ENCODE measurements around the gene SKAP2.

SKAP2 gene

GRCh38 chr7:26658389-26659084 is 205.9 kb downstream of the SKAP2 start:
- DNase-seq = peak; percentile 67

DNA sequence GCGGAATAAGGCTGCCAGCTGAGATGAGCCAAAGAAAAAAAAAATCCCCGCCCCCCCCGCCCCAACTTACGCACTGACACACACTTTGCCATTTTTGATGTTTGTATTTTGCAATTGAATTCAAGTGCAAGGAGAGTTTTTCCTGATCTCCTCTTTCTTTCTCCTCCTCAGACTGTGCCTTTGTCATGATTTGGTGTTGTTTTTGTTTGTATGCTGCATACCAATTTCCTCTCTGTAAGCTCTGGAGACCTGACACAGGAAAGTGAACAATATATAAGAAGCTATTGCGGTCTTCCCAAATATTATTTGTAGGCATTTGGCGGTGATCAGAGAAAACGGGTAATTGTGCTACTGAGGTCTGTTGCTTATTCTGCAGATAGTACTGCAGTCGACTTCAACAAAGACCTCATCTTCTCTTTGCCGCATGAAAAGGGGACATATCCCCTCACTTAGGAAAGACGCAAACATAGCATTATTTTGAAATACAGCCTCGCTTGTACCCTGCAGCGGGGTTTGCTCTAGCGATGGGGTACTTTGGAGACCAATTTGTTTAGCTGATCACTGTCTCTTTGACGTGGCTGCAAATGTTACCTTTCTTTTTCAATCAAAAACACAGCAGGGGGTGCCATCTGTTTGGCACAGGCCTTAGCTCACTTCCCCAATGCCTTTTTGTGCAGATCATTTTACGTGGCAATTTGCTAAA is 206.6 kb downstream of the SKAP2 start:
- peak; percentile 78 for DNase-seq

GRCh38 chr7:26657206-26657641 is 207.2 kb downstream of the SKAP2 start:
- DNase-seq = no peak

DNA sequence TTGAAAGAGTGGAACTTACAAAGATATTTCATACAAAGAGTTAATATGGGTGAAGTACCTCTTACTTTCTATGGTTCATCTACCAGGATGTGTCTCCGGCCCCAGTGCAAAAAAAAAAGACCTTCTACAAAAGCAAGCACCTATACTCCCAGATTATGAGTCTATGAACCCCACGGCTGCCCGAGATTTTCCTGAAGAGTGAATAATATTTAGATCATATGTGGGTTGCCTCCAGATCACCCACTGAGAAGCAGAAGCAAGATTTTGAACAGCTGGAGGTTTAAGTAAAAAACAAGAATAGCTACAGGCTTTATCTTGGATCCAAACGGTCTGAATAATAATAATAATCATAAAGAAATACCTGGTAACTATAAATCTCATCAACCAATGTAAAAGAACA is 207.7 kb downstream of the SKAP2 start:
- no peak for DNase-seq

GRCh38 chr7:26655781-26656180 is 208.6 kb downstream of the SKAP2 start:
- DNase-seq = no peak

DNA sequence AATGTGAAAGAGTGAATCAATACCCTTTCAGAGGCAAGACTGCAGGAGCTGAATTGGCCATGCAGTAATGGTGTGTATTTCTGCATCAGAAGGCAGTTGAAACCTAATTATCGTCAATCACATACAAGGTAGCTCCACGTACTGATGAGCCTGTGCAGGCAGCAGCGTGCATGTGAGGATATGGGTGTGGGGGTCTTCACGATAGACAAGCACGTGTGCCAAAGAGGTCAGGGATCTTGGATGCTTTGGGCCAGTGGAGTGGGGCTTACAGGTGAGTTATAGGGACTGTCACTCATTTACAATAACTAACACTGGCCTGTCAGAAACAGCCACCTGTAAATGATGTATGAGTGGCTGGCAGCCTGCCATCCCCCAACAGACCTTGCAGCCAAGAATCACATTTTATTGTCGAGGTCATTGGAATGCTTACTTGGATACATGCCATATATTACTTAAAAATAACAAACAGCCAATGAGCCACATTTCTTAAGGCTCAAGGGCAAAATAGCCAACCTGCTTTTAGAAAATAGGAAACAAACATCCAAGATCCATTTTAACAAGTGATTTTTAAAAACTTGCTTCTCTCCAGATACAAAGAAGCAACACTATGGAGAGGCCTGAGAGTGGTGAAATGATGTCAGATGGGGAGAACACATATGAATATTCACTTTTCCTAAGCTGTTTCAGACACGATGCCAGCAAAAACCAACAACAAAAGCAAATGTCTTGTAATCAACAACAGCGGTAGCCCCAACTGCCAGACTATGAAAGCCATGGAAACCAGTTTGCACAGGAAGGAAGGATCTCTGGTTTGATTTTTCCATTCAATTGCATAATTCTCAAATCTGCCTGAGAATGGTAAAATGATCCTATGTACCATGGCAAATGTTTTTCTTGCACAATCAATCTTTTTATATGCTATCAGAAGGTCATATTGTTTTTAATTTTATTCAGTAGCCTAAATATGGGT is 210.7 kb downstream of the SKAP2 start:
- no peak for DNase-seq

DNA sequence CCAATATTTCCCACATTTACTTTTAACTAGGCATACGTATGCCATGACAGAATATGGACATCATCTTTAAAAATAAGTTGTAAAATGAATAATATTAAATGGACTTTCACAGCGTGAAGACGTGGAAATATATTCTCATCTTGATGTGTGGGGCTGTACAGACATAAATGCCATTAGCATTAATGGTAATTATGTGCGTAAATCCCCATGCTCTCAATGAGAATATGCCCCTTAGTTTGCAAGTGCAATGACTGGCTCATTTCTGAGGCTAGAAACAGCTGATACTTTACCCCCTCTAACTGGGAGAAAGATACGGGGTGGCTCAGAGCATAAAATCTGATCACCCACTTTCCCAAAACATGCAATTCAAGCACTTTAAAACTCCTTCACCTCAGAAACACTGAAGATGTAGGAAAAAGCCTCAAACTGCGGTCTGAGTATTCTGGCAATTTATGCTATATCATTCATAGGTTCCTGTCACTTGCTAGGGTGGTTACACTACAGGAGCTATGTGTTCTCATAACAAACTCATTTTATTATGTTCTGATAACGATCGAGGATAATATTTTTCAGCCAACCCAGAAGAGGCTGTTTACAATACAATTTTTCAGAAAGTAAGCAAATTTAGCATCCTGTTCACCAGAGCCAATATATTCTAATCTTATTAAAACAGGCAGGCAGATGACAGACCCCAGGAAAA is 211.8 kb downstream of the SKAP2 start:
- DNase-seq = no peak

GRCh38 chr7:26650103-26650502 is 214.3 kb downstream of the SKAP2 start:
- no peak for DNase-seq

GRCh38 chr7:26649388-26649787 is 215.0 kb downstream of the SKAP2 start:
- no peak for DNase-seq

DNA sequence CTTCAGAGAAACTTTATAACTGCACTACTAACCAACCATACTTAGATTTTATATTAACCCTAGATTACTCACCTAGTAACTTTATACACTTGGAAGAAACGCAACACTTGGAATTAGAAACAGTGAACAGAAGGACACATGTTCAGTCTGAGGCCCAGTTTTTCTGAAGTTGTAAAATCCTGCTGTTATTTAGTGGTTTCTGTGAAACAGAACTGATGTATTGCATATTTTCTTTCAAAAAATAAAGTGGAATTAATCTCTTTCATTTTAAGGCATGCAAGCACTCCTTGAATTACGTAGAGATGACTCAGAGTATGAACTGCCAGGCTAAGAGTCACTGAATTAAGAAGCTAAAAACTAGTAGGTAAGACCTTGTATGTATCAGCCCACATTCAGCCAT is 215.8 kb downstream of the SKAP2 start:
- no peak for DNase-seq

DNA sequence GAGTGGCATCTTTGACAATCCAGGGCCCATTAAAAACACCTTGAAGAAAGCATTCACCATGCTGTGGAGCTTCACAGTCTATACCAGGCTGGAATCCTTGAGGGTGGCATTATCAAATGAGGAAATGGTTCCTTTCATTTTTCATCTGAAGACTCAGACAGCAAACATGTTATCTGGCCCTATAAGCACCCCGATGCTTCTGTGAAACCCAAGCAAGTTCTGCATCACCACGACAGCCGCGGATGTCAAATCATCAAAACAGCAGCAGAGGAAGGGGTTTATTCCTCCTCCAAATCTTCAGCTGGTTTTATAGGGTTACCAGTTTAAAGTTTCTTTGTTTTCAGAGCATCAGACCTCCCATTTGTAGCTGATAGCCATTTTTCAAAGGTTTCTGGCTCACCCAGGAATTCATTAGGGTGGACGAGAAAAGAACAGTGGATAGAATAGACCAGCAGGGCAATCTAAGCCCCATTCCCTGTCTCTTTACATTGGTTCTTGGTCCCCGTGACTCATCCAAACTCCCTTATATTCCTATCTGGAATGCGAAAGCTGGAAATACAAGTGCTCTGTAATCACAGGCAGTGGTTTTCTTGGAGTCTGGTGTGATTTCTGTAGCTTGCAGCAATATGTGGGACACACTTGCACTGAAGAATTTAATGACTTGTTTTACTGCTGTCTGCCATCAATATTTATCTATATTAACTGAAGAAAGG is 217.9 kb downstream of the SKAP2 start:
- DNase-seq = no peak

- DNase-seq = no peak
Measured at GRCh38 chr7:26645121-26645520, 219.3 kb downstream of the SKAP2 start.

DNA sequence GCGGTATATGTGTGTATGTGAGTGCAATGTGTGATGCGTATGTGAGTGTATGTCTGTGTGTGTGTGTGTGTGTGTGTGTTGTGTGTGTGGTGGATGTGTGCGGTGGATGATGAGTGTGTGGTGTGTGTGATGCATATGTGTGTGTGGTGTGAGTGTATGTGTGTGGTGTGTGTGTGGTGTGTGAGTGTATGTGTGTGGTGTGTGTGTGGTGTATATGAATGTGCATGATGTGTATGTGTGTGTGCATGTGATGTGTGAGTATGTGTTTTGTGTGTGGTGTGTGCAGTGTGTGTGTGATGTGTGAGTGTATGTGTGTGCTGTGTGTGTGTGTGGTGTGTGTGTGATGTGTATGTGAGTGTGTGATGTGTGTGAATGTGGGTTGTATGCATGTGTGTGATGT is 222.0 kb downstream of the SKAP2 start:
- DNase-seq = no peak

GRCh38 chr7:26639695-26640094 is 224.7 kb downstream of the SKAP2 start:
- no peak for DNase-seq

DNA sequence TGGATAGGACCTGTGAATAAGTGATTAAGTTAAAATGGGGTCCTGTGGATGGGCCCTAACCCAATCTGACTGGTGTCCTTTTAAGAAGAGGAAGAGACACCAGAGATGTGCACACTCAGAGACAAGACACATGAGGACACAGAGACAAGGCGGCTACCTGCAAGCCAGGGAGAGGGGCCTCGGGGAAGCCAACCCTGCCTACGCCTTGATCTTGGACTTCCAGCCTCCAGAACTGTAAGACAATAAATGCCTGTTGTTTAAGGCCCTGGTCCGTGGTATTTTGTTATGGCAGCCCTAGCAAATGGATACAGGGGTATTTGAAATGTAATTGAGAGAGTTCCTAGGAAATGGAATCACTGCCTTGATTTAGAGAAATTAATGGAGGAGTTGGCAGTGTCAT is 225.3 kb downstream of the SKAP2 start:
- no peak for DNase-seq

GRCh38 chr7:26638140-26638539 is 226.2 kb downstream of the SKAP2 start:
- no peak for DNase-seq

DNA sequence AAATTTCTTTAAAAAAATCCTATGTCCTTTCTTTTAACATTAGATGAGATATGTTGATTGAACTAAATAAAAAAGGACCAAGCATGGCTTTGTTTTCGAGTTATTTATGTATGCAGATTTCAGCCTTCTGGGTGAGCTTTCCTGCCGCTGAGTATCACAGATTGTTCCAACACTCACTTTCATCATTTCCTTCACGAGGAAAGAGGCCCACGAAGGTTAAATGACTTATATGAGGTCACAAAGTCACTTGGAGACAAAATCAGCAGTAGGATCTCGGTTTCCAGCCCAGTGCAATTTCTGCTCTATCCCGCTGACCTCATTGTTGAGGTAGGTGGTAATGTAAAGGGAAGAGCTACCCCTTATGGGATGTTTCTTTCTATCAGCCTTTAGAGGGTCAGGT is 226.8 kb downstream of the SKAP2 start:
- no peak for DNase-seq

DNA sequence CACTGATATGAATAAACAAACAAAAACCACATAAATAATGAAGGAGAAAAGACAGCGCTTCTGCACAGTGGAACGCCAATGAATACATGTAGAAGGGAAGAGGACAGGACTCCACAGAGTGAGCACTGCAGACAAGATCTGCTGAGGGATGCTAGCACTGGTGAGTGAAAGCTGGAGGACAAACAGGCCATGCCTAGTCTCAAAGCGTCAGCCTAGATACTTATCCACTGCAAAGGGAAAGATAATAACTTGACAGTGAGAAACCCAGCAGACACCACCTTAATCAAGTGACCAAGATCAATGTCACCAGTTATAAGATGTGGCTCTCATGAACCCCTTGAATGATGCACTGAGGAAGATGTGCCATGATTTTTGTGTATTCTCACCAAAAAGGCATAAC is 227.6 kb downstream of the SKAP2 start:
- DNase-seq = no peak

- no peak for DNase-seq
Measured at GRCh38 chr7:26633557-26633956, 230.8 kb downstream of the SKAP2 start.

DNA sequence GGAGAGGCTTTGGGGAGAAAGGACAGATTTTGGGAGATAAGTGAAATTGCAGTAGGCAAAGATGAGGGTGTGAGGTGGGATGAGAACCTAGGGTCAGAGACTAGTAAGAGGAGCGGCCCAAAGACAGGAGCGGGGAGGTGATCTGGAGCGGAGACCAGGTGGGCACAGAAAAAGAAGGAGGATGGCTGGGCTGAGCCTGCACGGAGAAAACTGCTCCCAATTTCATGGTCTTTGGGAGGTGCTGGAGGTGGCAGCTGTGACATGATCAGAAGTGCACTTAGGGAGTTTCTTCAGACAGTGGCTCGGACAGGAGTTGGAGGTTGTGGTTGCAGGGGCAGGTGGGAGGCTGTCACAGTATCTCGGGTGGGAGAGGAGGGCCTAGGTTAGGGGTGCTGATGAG is 232.8 kb downstream of the SKAP2 start:
- no peak for DNase-seq

DNA sequence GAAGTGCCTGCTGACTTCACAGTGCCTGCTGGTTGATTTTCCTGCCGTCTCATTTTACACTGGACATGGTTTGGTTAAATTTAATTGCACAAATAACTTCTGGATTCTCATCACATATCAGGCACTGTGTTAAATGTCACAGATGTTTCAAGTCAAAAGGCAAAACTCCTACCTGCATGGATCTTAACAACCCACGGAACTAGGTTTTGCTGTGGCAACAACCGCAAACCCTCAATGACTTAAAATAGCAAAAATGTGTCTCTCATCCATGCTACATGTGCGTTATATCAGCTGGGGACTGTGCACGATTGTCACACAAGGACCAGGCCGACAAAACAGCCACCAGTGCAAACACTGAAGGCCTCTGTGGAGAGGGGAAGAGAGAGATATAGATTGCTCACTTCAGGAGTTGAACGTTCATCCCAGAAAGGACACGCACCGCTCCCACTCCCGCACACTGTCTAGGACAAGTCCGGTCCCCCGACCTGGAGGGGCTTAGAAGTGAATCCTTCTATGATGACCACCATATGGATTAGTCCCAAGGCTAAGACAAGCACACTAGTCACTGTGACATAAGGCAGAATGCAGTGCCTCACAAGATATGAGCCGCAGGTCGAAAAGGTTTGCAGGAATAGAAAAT is 233.3 kb downstream of the SKAP2 start:
- no peak for DNase-seq

GRCh38 chr7:26630361-26630760 is 234.0 kb downstream of the SKAP2 start:
- no peak for DNase-seq

Measured in NCI-H510A treated with DMSO at 0.1 percent for 48 hours (cell line).